HTERT RPE-1 (cell line): ENCODE measurements around the gene FGD4.

Experiments used
- in situ Hi-C: fragments of 300-500 bp; cut with MboI; formaldehyde crosslinking; loops from 4 replicates; pipeline ENCODE4 v1.14.3; 2020; ENCODE audit warnings: low sequenced_read_pairs

The FGD4 gene

DNA sequence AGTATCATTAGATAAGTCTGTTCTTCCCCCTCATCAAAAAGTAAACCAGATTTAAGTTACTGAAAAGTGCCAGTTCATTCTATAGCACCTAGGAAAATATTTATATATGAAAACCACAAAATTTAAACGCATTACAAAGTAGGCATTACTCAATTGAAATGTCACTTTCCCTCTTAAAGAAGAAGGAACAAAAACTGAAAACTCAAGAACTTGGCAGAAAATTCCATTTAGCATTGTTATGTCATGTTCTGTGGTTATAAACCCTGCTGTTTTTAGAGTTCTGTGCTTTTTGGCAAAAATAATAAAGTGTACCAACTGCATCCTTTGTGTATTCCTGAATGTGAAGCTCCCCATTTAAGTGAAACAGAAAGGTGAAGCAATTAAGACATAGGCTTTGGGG, 3.6 kb downstream of the FGD4 start:
- in situ Hi-C loops, result no loop called here

GRCh38 chr12:32407795-32408194, 8.4 kb downstream of the FGD4 start:
- in situ Hi-C loops, result no loop called here

GRCh38 chr12:32413412-32413811, 14.1 kb downstream of the FGD4 start:
- in situ Hi-C loops, result no loop called here

- in situ Hi-C loops, result no loop called here
Measured at GRCh38 chr12:32418221-32418620, 18.9 kb downstream of the FGD4 start.

DNA sequence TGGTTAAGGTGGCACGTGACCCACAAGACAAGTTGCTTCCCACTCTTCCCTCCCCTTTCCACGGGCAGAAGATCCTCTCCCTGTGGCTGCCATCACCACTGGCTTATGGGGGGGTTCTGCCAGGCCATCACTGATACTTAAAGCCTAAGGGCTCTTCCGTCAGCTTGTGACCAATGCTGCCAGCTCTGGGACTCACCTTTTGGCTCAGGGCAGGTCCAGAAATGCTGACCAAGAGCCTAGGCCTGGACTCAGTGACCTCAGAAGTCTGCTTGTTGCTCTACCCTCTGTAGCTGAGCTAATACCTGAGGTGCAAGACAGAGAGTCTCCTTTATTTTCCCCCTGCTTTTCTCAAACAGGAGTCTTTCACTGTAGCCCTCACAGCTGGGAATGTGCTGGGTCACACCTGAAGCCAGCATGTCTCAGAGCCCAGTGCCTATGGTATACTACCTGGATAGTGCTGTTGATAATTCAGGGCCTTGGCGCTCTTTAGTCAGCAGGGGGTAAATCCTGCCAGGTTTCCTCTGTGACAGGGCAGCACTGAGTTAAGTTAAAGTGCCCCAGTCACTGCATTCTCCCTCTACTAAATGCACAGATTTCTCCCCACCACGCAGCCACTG, 19.7 kb downstream of the FGD4 start:
- in situ Hi-C loops, result no loop called here

DNA sequence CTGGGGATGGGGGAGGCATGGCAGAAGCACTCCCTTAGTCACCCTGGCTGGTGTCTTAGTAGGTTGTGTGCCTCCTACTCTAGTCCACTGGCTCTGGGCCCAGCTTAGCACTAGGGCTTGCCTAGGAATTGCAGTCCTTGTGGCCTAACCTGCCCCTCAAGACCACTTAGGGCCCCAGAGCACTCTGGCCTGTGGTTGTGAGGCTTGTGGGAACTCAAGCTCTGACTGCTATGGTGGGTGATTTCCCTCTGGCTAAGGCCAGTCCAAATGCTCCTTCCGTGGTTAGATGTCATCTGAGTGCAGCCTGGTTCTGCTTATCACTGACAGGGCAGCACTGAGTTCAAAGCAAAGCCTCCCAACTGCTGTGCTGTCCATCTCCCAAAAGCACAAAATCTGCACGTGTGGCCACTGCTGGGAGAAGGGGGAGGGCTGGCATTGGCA, 20.2 kb downstream of the FGD4 start:
- in situ Hi-C loops, result no loop called here

DNA sequence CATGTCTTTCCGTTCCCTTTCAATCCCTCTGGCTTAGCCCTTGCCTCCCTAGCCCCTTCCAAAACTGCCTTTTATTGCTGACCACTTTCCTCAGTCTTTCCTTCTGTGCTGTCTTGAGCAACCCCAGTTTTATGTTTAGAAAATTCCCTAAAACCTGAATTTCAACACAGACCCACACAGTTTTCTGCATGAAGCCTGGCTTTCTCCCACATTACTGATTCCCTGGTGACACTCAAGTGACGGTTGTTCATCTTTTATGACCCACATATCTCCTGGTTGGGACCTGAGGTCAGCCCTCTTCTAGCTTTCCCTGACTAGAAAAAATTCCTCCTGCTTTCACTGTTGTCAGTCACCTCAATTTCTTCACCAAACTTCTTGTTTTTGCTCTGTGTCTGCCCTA, 21.0 kb downstream of the FGD4 start:
- in situ Hi-C loops, result no loop called here

DNA sequence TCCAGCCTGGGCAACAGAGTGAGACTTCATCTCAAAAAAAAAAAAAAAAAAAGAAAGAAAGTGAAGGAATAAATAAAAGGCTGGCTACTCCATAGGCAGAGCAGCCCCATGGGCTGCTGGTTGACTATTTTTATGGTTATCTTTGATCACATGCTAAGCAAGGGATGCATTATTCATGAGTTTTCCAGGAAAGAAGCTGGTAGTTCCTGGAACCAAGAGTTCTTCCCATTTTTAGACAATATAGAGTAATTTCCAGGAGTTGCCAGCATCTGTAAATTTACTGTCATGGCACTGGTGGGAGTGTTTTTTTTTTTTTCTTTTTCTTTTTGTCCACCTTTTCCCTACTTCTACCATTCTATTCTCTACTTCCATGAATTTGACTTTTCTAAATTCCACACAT, 24.2 kb downstream of the FGD4 start:
- in situ Hi-C loops, result no loop called here

DNA sequence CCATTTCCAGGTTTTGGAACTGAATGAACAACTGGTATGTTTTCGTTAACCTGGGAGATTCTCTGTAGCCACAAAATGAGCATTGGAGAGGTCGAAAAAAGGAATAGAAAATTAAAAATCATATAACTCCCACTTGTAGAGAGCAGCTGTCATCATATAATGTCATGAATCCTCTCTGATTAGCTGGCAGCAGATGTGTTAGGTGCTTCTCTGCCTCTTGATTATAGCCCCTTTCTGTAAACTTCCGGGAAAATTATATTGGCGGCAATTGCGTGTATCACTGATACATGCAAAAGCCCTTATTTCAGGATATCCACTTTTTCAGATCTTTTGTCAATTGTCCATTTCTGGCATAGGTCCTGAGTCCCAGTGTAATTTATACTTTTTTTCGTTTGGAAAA, 31.7 kb downstream of the FGD4 start:
- in situ Hi-C loops, result no loop called here

- in situ Hi-C loops, result no loop called here
Measured at GRCh38 chr12:32435921-32436705, 36.8 kb downstream of the FGD4 start.

DNA sequence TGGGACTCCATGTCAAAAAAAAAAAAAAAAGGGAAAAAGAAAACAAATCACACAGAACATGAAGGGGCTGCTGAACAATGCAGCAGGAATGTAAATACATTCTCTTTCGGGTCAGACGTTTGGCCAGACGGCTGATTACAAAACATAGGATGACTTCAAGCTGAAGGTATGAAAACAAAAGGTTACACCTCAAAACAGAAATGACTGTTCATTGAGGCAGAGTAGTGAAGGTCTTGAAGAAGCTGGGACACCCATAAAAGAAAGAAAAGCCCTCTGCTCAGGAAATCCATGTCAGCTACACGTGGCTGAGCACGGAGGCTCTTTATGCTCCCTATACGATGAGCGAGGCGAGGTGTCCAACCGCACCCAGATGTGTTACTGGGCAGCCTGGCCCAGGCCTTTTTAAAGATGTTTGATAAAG, 37.7 kb downstream of the FGD4 start:
- in situ Hi-C loops, result no loop called here

- in situ Hi-C loops, result no loop called here
Measured at GRCh38 chr12:32440120-32440865, 40.9 kb downstream of the FGD4 start.

DNA sequence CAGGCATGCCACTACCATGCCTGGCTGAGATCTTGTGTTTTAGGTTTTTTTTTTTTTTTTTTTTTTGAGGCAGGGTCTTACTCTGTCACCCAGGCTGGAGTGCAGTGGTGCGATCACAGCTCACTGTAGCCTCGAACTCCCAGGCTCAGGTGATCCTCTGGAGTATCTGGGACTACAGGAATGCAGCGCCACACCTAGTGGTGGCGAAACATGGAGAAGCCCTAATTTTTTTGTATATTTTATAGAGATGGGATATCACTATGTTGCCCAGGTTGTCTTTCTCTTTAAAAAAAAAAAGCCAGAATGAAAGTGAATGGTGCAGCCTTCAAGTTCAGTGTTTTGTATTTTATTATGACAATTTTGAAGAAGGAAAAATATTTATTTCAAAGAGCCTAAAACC, 44.1 kb downstream of the FGD4 start:
- in situ Hi-C loops, result no loop called here

DNA sequence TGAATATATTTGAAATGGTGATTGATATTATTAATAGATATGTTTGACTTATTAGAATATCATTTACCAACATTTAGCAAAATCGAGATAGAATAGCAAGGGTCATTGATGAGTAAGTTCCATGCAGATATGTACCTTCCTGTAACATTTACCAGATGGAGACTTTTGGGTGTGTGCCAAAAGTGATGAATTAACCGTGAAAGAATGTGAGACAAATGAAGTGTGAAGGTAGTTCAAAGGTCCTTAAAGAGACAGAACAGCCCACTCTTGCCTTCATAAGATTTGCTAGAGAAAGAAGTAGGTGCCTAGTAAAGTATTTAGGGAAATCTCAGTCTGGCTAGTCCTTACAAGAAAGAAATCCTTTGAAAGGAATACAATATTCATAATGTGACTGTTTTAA, 45.5 kb downstream of the FGD4 start:
- in situ Hi-C loops, result no loop called here

GRCh38 chr12:32445356-32445755, 46.0 kb downstream of the FGD4 start:
- in situ Hi-C loops, result no loop called here

- in situ Hi-C loops, result no loop called here
Measured at GRCh38 chr12:32446316-32447119, 47.2 kb downstream of the FGD4 start.

- in situ Hi-C loops, result no loop called here
Measured at GRCh38 chr12:32448586-32448985, 49.2 kb downstream of the FGD4 start.

GRCh38 chr12:32450363-32450762, 51.0 kb downstream of the FGD4 start:
- in situ Hi-C loops, result no loop called here

DNA sequence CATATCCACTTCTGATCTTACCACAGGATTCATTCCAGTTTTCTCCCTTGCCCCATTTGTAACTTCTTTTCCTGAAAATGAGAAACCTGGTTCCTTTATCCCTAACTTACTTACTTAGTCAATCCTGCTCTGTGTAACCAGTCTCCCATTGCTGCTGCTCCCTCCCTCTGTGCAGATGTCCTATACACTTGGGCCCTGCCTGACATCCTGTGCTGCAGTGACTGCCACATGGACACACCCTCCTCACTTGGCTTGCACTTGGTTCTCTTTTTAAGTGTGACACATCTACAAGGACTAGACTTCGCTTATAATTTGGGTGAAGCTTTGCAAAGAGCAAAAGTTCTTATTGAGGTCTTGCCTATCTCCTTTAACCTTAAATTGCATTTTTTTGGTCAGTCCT, 51.4 kb downstream of the FGD4 start:
- in situ Hi-C loops, result no loop called here

GRCh38 chr12:32451816-32452215, 52.5 kb downstream of the FGD4 start:
- in situ Hi-C loops, result no loop called here

DNA sequence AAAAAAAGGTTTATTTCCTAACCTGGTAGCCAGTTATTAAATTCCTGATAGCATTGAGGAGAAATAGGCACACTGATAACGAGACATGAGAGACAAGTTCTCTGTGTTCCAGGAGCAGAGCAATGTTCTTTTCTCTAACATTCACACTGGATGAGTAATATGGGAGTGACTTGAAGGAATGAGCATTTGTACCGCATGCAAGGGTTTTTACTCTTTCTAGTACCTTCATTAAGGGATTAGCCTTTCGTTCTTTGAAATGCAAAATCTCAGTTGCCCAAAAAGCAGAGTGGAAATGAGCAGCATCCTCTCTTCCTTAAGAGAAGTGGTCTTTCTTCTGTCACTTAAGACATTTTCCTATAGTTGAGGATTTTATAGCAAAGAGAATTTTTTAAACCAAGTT, 54.7 kb downstream of the FGD4 start:
- in situ Hi-C loops, result no loop called here
